Measurements from ENCODE around the gene CCDC8. TPM values are rescaled to one million over a fixed set of nuclear protein-coding genes. Genes with fewer than 3 reads are reported as not detected.
"Not testable (repeated sequence)": the region's sequence is repeated elsewhere in the genome, so short reads cannot be mapped to it uniquely, and the experiment has no call there.

CCDC8 gene
- total and polyA plus RNA-seq, 4 experiments from 2014 or later, result not detected

GRCh38 chr19:46404055-46404752, 9.2 kb downstream of the CCDC8 start:
- no peaks in the 10 kb centered on the region for H3K36me3 ChIP-seq (ENCODE audit: insufficient read depth, low read length)
- Mint-ChIP-seq H3K9me3 (no peaks in the 10 kb centered on the region), H3K4me1 (peaks cover 14 to 29% (median 19%) of the 10 kb centered on the region in 4 donors), H3K27ac (no peak overlapping the region), H3K27me3 (peaks cover 44 to 59% of the 10 kb centered on the region in 2 donors), H3K4me3 (peak overlapping the region; percentile 12 to 86 (median 64)), H3K36me3 (no peaks in the 10 kb centered on the region)
- no peak for DNase-seq
- intact Hi-C loops (cut with micrococcal nuclease), result loop anchor here (2.0 kb wide), 1 partner anchor 139 kb away; no protein-coding TSS in a partner anchor
- peaks cover 15% of the 10 kb centered on the region for H3K4me1 ChIP-seq (ENCODE audit: insufficient read depth, low read length)
- peaks cover 32% of the 10 kb centered on the region for H3K27me3 ChIP-seq (ENCODE audit: insufficient read depth, low read length)
- POLR2A ChIA-PET (ENCODE audit: partially characterized antibody), result no interaction called here
- H3K4me3 ChIP-seq (ENCODE audit: low read length in 2 of 2), result no peak overlapping the region
- no peaks in the 10 kb centered on the region for H3K9me3 ChIP-seq (ENCODE audit: control insufficient read depth in 1 of 2, low read length in 2 of 2)
- CTCF ChIA-PET (ENCODE audit: partially characterized antibody), result interaction anchor here (0.8 to 3.2 kb wide), 4 partner anchors 61 to 258 kb away, joined by 3 to 17 read pairs (median 3); no protein-coding TSS in a partner anchor
- no peak overlapping the region for H3K27ac ChIP-seq (ENCODE audit: low read depth, low read length)

GRCh38 chr19:46402725-46403124, 10.6 kb downstream of the CCDC8 start:
- H3K9me3 Mint-ChIP-seq, result no peaks in the 10 kb centered on the region
- H3K36me3 Mint-ChIP-seq, result no peaks in the 10 kb centered on the region
- intact Hi-C loops (cut with micrococcal nuclease), result loop anchor here (1.0 kb wide), 2 partner anchors 85 to 111 kb away; no protein-coding TSS in a partner anchor
- peak overlapping the region in 1 of 7 donors; percentile 32 for H3K27ac Mint-ChIP-seq
- H3K27me3 ChIP-seq (ENCODE audit: insufficient read depth, low read length), result peaks cover 28% of the 10 kb centered on the region
- peaks cover 10 to 19% (median 15%) of the 10 kb centered on the region in 4 donors for H3K4me1 Mint-ChIP-seq
- no peaks in the 10 kb centered on the region for H3K36me3 ChIP-seq (ENCODE audit: insufficient read depth, low read length)
- CTCF ChIA-PET (ENCODE audit: partially characterized antibody), result interaction anchor here (0.7 to 3.2 kb wide), 6 partner anchors 9 to 88 kb away, joined by 3 to 17 read pairs (median 4); no protein-coding TSS in a partner anchor
- no peak for DNase-seq
- no peak overlapping the region for H3K4me3 ChIP-seq (ENCODE audit: low read length in 2 of 2)
- no peak overlapping the region for H3K27ac ChIP-seq (ENCODE audit: low read depth, low read length)
- H3K4me3 Mint-ChIP-seq, result peak overlapping the region in 1 of 8 donors; percentile 35
- H3K4me1 ChIP-seq (ENCODE audit: insufficient read depth, low read length), result peaks cover 15% of the 10 kb centered on the region
- H3K27me3 Mint-ChIP-seq, result peaks cover 37 to 48% of the 10 kb centered on the region in 2 donors
- POLR2A ChIA-PET (ENCODE audit: partially characterized antibody), result no interaction called here
- H3K9me3 ChIP-seq (ENCODE audit: control insufficient read depth in 1 of 2, low read length in 2 of 2), result no peaks in the 10 kb centered on the region

- DNase-seq; H3K4me1 Mint-ChIP-seq; H3K9me3 Mint-ChIP-seq; POLR2A ChIA-PET (ENCODE audit: partially characterized antibody); H3K4me3 ChIP-seq (ENCODE audit: low read length in 2 of 2); H3K9me3 ChIP-seq (ENCODE audit: control insufficient read depth in 1 of 2, low read length in 2 of 2); H3K27ac ChIP-seq (ENCODE audit: low read depth, low read length); H3K36me3 ChIP-seq (ENCODE audit: insufficient read depth, low read length); intact Hi-C loops (cut with micrococcal nuclease); H3K36me3 Mint-ChIP-seq; H3K4me1 ChIP-seq (ENCODE audit: insufficient read depth, low read length); H3K27me3 ChIP-seq (ENCODE audit: insufficient read depth, low read length); H3K27ac Mint-ChIP-seq: not testable (repeated sequence)
- H3K27me3 Mint-ChIP-seq, result peaks cover 13 to 16% of the 10 kb centered on the region in 2 donors
- peak overlapping the region in 1 of 8 donors; percentile 38 for H3K4me3 Mint-ChIP-seq
- CTCF ChIA-PET (ENCODE audit: partially characterized antibody), result interaction anchor here (0.8 to 2.9 kb wide), 6 partner anchors 10 to 117 kb away, joined by 3 to 11 read pairs (median 3); no protein-coding TSS in a partner anchor
Measured at GRCh38 chr19:46397801-46398479, 15.4 kb downstream of the CCDC8 start.

- H3K4me3 Mint-ChIP-seq, result no peak overlapping the region
- Histone ChIP-seq H3K4me3 (ENCODE audit: low read length in 2 of 2) (no peak overlapping the region), H3K4me1 (ENCODE audit: insufficient read depth, low read length) (no peaks in the 10 kb centered on the region), H3K27me3 (ENCODE audit: insufficient read depth, low read length) (no peaks in the 10 kb centered on the region), H3K27ac (ENCODE audit: low read depth, low read length) (no peak overlapping the region), H3K9me3 (ENCODE audit: control insufficient read depth in 1 of 2, low read length in 2 of 2) (no peaks in the 10 kb centered on the region), H3K36me3 (ENCODE audit: insufficient read depth, low read length) (peaks cover 7% of the 10 kb centered on the region)
- H3K27ac Mint-ChIP-seq, result peak overlapping the region in 3 of 7 donors; percentile 14 to 29 (median 22)
- DNase-seq, result no peak
- peaks cover 19 to 22% of the 10 kb centered on the region in 2 donors for H3K36me3 Mint-ChIP-seq
- ChIA-PET POLR2A (ENCODE audit: partially characterized antibody) (no interaction called here), CTCF (ENCODE audit: partially characterized antibody) (interaction anchor here (0.7 to 2.5 kb wide), 9 partner anchors 9 to 143 kb away, joined by 3 to 11 read pairs (median 4); partner anchors contain the start of gene PPP5C)
- peaks cover 3 to 10% (median 4%) of the 10 kb centered on the region in 4 donors for H3K4me1 Mint-ChIP-seq
- H3K9me3 Mint-ChIP-seq, result peaks cover 0 to under 1% (median 0%) of the 10 kb centered on the region in 8 donors
- intact Hi-C loops (cut with micrococcal nuclease), result loop anchor here (2.0 kb wide), 1 partner anchor 148 kb away; no protein-coding TSS in a partner anchor
- peaks cover 2% of the 10 kb centered on the region in 2 donors for H3K27me3 Mint-ChIP-seq
Measured at GRCh38 chr19:46394402-46394797, 19.0 kb downstream of the CCDC8 start.

- Histone ChIP-seq H3K9me3 (ENCODE audit: control insufficient read depth in 1 of 2, low read length in 2 of 2) (no peaks in the 10 kb centered on the region), H3K36me3 (ENCODE audit: insufficient read depth, low read length) (peaks cover 10% of the 10 kb centered on the region), H3K27ac (ENCODE audit: low read depth, low read length) (no peak overlapping the region), H3K4me3 (ENCODE audit: low read length in 2 of 2) (no peak overlapping the region), H3K4me1 (ENCODE audit: insufficient read depth, low read length) (no peaks in the 10 kb centered on the region), H3K27me3 (ENCODE audit: insufficient read depth, low read length) (no peaks in the 10 kb centered on the region)
- CTCF ChIA-PET (ENCODE audit: partially characterized antibody), result interaction anchor here (0.7 to 1.6 kb wide), 3 partner anchors 9 to 144 kb away, joined by 3 to 6 read pairs (median 3); no protein-coding TSS in a partner anchor
- intact Hi-C loops (cut with micrococcal nuclease), result loop anchor here (2.0 kb wide), 1 partner anchor 149 kb away; no protein-coding TSS in a partner anchor
- peaks cover 3 to 10% (median 4%) of the 10 kb centered on the region in 4 donors for H3K4me1 Mint-ChIP-seq
- peaks cover 23 to 25% of the 10 kb centered on the region in 2 donors for H3K36me3 Mint-ChIP-seq
- POLR2A ChIA-PET (ENCODE audit: partially characterized antibody), result no interaction called here
- DNase-seq, result no peak
- H3K4me3 Mint-ChIP-seq, result no peak overlapping the region
- H3K27me3 Mint-ChIP-seq, result peaks cover 2% of the 10 kb centered on the region in 2 donors
- H3K27ac Mint-ChIP-seq, result peak overlapping the region in 2 of 7 donors; percentile 49 to 55
- peaks cover 0 to 2% (median 0%) of the 10 kb centered on the region in 8 donors for H3K9me3 Mint-ChIP-seq
Measured at GRCh38 chr19:46393456-46394401, 19.6 kb downstream of the CCDC8 start.

- Histone ChIP-seq H3K36me3 (ENCODE audit: insufficient read depth, low read length) (peaks cover 19% of the 10 kb centered on the region), H3K9me3 (ENCODE audit: control insufficient read depth in 1 of 2, low read length in 2 of 2) (no peaks in the 10 kb centered on the region), H3K4me3 (ENCODE audit: low read length in 2 of 2) (no peak overlapping the region), H3K27me3 (ENCODE audit: insufficient read depth, low read length) (no peaks in the 10 kb centered on the region), H3K27ac (ENCODE audit: low read depth, low read length) (no peak overlapping the region), H3K4me1 (ENCODE audit: insufficient read depth, low read length) (no peaks in the 10 kb centered on the region)
- peaks cover 0 to 2% of the 10 kb centered on the region in 2 donors for H3K27me3 Mint-ChIP-seq
- peaks cover 0 to 2% (median 0%) of the 10 kb centered on the region in 8 donors for H3K9me3 Mint-ChIP-seq
- H3K4me1 Mint-ChIP-seq, result peaks cover 3 to 10% (median 4%) of the 10 kb centered on the region in 4 donors
- peaks cover 27 to 33% of the 10 kb centered on the region in 2 donors for H3K36me3 Mint-ChIP-seq
- H3K4me3 Mint-ChIP-seq, result no peak overlapping the region
- intact Hi-C loops (cut with micrococcal nuclease), result no loop called here
- DNase-seq, result no peak
- ChIA-PET POLR2A (ENCODE audit: partially characterized antibody) (no interaction called here), CTCF (ENCODE audit: partially characterized antibody) (interaction anchor here (1.2 kb wide), 1 partner anchor 58 kb away, joined by 4 read pairs; no protein-coding TSS in a partner anchor)
- peak overlapping the region in 2 of 7 donors; percentile 46 to 49 for H3K27ac Mint-ChIP-seq
Measured at GRCh38 chr19:46392837-46393236, 20.5 kb downstream of the CCDC8 start.
